ENCODE data around the gene CTNNA2.

CTNNA2 gene

DNA sequence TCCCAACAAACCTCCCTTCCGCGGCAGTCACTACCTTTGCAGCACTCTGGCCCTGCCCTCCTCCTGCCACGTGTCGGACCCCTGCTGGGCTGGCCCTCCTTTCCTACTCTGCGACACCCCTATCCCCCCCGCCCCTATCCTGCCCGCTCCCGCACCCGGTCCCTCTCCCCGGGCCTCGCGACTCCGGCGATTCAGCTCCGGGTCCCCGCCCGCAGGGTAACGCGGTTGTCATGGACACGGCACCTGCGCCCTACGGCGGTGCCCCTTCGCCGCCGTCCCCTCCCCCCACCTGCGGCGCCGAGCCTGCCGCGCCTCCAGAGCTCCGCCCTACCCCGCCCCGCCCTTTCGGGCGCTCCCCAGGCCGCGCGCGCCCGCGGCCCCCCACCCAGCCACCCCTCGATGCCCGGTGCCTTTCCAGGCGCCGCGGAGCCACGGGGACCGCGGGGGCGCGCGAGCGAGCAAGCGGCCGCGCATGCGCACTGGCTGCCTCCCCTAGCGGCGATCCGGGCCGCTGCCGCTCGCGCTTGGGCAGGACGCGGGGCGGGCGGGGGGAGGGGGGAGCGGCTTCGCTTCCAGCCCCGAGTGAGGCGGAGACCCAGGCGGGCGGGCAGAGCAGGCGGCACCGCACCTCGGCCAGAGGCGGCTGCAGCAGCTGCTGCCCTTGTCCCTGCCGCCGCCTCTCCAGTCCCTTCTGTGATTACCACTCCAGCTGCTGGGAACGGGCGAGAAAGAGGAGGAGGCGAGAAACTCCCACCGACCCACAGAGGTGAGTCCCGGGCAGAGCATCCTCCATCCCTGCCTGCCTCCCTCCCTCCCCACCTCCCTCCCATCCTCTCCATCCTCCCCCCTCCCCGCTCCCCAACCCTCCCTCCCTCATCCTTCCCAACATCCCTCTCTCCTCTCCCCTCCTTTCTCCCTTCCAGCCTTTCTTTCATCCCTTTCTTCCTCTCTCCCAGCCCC is at the start of gene CTNNA2:
Gene CTNNA2 (plus strand): TSS at position 610 of the 960 bp plus-strand sequence.
- DNase-seq (ENCODE audit: low read depth in 1 of 2, low spot score in 1 of 2), result no peak

DNA sequence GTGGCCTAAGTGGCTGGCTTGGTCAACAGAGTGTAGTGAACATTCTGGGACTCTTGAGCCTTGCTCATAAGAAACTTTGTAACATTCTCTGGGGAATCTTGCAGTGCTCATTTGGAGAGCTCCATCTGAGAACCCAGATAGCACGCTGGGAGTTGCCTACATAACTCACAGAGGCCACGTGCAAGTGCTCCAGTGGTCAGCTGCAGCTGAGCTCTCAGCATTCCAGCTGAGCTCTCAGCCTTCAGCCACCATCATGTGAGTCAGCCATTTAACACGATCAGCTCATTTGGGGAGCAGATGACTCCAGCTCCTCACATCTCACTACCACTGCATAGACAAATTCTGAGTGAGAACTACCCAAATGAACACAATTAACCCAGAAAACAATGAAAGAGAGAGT is 25.5 kb upstream of the CTNNA2 start:
- no peak for DNase-seq (ENCODE audit: low read depth in 1 of 2, low spot score in 1 of 2)

DNA sequence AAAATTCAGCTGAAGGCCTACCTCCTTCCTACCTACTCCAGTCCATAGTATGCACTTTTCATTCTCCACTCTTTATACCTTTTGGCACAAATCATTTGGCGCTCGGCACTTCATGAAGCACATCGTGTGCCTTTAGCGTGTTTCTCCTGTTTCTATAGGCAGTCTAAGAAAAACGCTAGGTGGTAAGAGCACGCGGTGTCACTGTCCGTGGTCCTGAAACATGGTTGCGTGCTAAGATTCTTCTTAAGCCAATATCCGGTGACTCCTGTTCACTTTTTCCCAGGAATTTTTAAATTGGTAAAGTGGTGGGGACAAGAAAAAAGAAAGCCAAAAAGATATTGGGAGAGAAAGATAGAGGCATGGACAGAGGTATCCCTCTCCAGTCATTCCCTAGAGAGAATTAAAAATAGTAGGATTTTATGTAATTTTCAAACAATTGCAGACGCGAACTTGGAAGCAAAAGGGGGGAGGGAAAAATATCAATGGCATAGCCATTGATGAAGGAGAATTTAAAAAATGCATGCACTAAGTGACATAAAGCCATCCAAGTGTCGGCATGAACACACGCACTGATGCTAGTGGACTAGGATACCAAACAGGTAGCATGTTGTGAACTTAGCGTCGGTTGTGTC is 1.4 kb upstream of the CTNNA2 start:
- no peak for DNase-seq (ENCODE audit: low read depth in 1 of 2, low spot score in 1 of 2)

DNA sequence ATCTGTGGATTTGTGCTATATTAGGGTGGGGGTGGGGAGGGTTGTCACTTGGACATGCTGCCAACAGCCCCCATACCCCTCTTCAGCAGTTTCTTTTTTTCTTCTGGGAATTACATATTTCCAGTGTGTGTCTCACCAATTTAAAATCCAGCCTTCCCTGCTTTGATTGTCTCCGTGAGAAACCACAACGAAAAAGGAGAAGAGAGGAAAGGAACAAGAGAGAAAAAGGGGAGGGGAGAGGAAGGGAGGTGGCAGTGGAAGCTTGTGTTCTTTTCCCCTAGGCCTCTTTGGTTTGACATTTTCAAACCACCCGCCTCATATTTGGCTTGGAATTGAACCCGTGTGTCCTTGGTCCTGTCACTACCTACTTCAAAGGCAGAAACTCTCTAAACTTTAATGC is 860 bp downstream of the CTNNA2 start:
- DNase-seq (ENCODE audit: low read depth in 1 of 2, low spot score in 1 of 2), result no peak

DNA sequence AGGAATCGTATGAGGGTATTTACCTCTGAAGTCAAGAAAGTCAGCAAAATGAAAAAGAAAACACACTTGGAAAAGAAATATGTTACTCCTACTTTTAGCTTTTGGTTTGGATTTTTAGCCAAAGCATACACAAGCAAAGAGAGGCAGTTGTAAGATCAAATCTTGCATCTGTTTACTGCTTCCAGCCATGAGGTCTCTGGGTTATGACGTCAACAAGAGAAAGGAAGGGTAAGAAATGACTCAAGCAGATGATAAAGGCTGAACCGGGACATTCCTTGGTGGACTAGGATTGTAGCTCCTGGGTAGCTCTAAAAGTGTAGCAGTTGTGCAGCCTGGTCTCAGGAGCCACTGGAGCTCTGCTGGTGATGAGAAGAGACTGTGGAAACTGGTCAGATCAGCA is 16.8 kb downstream of the CTNNA2 start:
- no peak for DNase-seq (ENCODE audit: low read depth in 1 of 2, low spot score in 1 of 2)

DNA sequence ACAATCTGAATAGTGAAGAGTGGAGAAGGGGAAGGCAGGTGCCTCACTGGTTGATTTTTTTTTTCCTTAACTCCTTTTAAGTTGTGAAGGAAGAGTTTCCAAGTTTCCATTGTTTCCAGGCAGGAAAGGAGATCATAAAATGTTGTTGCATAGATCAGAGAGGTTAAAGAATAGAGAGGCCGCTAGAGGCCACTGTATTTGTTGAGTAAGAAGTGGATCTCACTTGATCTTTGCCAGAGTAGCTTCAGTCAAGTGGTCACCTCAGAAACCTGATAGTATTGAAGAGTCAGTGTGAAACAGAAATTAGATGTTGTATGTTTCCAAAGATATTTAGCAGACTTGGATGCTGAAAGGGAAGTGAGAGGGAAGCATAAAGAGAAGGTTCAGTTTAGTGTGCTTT is 17.6 kb downstream of the CTNNA2 start:
- no peak for DNase-seq (ENCODE audit: low read depth in 1 of 2, low spot score in 1 of 2)

DNA sequence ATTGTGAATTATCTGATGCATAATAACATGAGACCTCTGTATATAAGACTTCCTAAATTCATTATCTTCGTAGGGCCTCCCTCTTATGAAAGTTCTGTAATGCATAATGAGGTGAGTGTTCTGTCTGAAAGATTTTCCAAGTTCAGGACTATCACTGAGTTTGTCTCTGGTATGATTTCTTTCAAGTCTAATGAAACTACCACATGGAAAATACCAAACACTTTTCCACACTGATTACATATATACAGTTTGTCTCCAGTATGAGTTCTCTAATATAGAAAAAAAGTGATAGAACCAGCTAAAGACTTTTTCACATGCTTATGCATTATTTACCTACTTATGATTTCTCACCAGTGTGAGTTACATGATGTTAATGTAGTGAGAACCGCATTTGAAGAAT is 34.7 kb downstream of the CTNNA2 start:
- DNase-seq (ENCODE audit: low read depth in 1 of 2, low spot score in 1 of 2), result no peak

DNA sequence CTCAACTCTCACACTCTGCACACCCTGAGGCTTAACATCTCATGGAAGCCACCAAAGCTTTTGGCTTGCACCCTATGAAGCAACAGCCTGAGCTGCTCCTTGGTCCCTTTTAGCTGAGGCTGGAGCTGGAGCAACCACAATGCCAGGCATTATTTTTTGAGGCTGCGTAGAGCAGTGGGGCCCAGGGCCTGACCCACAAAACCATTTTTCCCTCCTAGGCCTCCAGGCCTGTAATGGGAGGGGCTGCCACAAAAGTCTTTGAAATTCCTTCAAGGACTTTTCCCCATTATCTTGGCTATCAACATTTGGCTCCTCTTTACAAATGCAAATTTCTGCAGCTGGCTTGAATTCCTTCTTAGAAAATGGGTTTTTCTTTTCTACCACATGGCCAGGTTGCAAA is 39.8 kb downstream of the CTNNA2 start:
- DNase-seq (ENCODE audit: low read depth in 1 of 2, low spot score in 1 of 2), result no peak

DNA sequence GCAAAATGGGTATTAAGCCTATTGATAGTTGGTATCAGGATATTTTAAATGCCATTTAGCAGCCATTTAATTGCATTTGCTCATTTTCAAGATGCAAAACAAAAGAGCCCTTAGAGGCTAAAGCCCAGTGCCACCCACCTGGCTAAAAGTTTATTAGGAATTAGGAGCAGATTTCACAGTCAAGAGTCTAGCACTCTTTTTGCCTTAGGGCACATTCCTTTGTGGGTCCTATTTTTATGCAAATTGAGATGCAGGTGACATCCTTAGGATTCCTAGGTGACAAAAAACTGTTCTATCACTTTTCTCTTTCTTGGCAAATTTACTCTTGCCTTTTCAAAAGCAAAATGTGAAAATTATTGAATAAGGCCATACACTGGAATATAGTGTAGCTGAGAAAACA is 42.0 kb downstream of the CTNNA2 start:
- DNase-seq (ENCODE audit: low read depth in 1 of 2, low spot score in 1 of 2), result no peak

DNA sequence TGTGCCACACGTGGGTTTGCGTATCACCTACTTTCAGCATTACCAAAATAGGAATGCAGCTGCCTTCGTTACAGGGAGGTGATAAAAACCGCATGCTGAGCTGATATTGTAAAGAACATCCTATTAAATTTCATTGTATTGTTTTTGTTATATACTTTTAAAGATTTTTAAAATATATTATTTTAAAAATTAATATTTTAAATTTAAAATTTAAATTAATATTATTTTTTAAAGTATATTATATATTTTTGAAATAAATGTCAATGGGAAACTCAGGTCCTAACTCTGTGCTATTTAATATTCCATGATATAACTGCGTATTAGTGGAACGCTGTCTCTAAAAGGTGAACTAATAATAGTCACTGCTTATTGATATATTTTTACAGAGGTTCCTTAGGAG is 51.2 kb downstream of the CTNNA2 start:
- DNase-seq (ENCODE audit: low read depth in 1 of 2, low spot score in 1 of 2), result no peak

DNA sequence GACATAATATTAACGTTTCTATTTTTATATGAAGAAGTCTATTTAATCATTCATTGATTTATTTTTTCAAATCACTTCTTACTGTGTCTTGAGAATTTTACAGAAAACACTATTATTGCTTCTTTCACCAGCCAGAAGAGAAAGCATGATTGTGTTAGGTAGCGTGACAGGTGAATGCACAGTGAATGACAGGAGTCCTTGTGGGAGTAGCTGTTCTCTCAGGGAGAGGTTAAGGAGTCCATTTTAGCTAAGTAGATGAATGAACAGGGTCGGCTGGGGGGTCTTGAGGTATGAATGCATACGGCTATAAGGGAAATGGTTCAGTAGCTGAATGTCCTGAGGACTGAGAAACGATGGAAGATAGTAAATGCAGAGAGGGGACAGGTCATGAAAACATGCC is 56.2 kb downstream of the CTNNA2 start:
- no peak for DNase-seq (ENCODE audit: low read depth in 1 of 2, low spot score in 1 of 2)

DNA sequence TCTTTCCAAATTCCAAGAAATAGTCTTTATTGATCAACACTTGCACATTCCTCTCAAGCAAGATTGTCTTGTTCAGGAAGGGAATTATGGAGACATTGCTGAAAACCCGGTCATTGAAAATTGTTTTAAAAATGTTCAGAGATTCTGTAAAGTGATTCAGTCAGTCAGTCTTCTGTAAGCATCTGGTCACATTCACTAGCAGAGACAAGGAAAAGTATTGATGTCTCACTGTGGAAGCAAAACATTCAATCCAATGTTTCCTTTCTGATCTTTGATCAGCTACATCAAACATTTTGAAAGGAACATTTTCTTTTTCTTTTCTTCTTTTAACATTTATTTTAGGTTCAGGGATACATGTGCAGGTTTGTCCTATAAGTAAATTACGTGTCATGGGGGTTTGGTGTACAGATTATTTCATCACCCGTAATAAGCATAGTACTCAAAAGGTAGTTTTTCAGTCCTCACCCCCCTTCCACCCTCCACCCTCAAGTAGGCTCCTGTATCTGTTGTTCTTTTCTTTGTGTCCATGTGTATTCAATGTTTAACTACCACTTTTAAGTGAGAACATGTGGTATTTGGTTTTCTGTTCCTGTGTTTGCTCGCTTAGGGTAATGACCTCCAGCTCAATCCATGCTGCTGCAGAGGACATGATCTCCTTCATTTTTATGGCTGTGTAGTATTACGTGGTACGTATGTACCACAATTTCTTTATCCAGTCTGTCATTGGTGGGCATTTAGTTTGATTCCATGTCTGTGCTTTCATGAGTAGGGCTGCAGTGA is 61.2 kb downstream of the CTNNA2 start:
- no peak for DNase-seq (ENCODE audit: low read depth in 1 of 2, low spot score in 1 of 2)

DNA sequence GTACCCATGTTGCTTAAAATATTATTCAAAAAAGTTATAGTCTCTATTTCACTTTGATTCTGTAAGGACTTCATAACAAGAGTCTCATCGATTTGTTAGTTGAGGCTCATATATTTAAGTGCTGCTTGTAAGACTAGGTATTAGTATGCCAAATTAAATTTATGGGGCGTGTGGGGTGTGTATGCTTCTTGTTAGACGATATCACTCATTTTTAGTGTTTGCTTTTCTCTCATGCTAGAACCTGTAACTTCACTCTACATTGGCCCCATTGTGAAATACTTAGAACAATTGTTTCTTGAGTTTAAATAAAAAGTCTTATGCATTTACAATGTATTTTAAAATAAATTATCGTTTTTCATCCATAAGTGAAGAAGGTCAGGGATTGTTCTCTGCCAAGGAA is 63.6 kb downstream of the CTNNA2 start:
- no peak for DNase-seq (ENCODE audit: low read depth in 1 of 2, low spot score in 1 of 2)

DNA sequence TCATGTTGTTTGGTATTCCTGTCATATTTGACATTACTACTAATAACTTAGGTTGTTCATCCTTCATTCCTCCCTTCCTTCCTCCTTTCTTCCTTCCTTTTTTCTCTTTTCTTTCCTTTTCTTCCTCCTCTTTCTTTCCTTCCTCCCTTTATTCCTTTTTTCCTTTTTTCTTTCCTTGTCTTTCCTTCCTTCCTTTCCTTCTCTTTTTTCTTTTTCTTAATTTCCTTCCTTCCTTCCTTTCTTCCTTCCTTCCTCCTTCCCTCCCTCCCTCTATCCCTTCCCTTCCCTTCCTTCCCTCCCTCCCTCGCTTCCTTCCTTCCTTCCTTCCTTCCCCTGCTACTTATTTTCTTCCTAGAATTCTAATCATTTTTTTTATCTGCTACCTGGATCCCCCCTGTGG is 66.1 kb downstream of the CTNNA2 start:
- DNase-seq (ENCODE audit: low read depth in 1 of 2, low spot score in 1 of 2), result no peak

DNA sequence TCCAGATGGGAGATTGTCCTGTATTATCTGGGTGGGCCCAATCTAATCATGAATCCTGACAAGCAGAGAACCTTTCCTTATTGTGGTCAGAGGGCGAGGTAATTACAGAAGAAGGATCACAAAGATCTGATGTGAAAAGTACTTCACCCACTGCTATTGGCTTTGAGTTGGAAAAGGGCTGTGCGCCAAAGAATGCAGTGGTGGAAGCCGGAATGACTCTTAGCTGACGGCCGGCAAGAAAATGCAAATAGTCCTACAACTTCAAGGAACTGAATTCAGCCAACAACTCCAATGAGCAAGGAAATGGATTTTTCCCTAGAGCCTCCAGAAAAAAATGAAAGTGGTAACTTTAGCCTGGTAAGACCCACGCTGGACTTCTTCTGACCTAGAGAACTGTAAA is 67.3 kb downstream of the CTNNA2 start:
- DNase-seq (ENCODE audit: low read depth in 1 of 2, low spot score in 1 of 2), result no peak

DNA sequence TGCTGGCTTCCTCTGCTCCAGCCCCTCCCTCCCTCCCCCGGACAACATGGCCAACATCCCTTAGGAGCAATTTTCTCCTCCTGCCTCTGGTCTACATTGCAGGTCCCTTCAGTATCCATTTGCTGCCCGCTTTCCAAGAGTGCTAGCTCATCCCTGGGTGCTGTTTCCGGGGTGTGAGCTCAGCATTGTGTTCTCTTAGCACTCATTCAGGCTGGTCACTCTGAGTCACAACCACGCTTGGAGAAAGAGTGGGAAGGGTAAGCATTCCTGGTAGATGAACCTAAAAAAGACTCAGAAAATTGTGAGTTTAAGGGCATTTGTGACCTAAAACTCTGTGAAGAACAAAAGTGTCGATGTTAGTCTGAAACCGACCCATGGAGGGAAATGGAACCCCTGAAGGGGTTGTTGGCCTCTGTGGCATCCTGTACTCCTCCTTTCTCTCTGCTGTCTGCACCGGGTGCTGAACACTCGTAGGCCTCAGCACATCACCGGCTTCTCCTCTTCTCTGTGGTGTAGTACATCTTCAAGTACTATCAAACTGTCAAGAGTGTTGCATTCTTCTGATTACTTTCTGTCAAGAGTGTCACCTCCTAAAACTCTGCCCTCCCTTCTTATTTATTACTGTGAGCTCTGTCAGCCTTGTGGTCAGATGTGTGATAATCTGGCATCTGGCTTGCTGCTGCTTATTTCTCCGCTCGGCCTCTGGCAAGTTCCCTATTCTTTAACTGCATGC is 73.0 kb downstream of the CTNNA2 start:
- no peak for DNase-seq (ENCODE audit: low read depth in 1 of 2, low spot score in 1 of 2)

DNA sequence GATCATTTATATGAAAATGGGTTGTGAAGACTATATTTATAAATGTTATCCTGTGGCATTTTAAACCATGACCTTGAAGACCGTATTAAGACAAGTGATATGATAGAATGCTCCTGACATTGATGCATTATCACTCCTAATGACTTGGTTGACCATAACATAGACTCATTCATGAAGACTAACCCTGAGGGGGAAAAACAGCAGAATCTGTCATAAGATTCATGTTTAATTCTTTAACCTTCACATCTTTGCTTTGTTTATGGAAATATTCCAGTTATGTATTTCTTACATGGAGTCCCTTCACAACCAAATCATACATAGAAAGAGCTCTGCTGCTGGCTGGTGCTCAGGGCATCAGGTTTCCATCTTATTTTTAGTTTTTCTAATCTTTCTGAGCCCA is 78.4 kb downstream of the CTNNA2 start:
- no peak for DNase-seq (ENCODE audit: low read depth in 1 of 2, low spot score in 1 of 2)

DNA sequence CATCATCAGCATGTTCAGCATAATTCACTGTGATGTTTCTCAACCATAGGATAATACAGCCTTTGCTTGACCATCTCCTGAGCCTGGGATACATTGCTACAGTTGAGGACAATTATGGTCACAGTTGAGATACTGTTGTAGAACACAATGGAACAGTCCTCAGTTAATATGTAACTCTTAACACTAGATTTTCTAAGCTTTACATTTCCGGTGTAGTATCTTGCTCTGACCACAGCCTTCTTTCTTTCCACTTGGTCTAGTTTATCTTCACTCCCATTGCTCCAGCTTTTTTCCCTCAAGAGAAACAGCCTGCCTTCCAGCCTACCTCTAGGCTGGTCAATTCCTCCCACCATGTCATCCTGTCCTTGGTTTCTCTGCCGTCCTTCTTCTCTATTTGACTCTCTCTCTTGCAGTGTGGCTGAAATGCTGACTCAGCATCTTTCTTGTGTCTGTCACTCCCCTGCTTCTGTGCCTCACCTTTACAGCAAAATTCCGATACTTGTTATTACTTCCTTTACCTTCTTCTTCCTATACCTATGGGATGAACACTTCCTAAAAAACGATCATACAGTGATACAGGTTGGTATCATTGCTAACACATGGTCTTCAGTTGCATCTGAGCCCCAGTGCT is 80.5 kb downstream of the CTNNA2 start:
- DNase-seq (ENCODE audit: low read depth in 1 of 2, low spot score in 1 of 2), result no peak

DNA sequence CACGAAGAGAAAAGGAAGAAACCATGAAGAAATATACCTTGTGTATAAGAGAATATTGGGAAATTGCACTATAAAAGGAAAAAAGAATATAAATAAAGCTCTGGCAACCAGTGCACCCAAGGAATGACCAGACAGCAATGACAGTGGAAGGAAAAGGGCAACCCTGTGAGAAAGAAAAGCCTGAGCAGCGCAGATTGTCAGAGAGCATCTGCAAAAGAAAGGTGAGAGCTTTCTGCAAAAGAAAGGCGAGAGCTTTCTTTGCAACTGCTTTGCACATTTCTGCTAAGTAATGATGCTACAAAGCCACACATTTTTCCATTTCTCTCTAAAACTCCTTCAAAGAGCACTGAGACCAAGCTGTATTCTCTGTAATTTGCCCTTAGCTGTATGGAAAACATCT is 83.6 kb downstream of the CTNNA2 start:
- DNase-seq (ENCODE audit: low read depth in 1 of 2, low spot score in 1 of 2), result no peak

DNA sequence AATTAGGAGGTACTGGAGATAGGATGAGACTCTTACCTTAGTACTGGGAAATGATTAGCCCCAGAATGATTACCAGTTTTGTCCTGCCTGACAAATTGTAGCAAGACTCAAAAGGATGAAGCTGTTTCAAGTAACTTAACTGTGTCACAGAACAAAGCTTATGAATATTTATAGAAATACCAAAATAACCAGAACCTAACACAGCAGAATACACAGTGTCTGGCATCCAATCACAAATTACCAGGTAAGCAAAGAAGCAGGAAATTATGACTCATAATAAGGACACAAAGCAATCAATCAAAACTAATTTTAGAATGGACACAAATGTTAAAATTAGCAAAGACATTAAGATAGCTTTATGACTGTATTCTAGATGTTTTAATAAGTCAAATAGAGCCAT is 91.9 kb downstream of the CTNNA2 start:
- no peak for DNase-seq (ENCODE audit: low read depth in 1 of 2, low spot score in 1 of 2)

Measured in stimulated activated CD4-positive, alpha-beta T cell treated with anti-CD3 and anti-CD28 coated beads, Interleukin-15, amount 100 ng/mL, for 1 hour (primary cell).